Measurements from ENCODE around the gene CHST1.

CHST1 gene

GRCh38 chr11:45659031-45659817, 6.2 kb downstream of the CHST1 start:
- no peak for DNase-seq

GRCh38 chr11:45658292-45658991, 7.0 kb downstream of the CHST1 start:
- DNase-seq: no peak

- no peak for DNase-seq
Measured at GRCh38 chr11:45657496-45658260, 7.7 kb downstream of the CHST1 start.

- no peak for DNase-seq
Measured at GRCh38 chr11:45655831-45656230, 9.6 kb downstream of the CHST1 start.

- DNase-seq: peak; percentile 48
Measured at GRCh38 chr11:45655347-45655756, 10.1 kb downstream of the CHST1 start.

GRCh38 chr11:45655012-45655283, 10.5 kb downstream of the CHST1 start:
- no peak for DNase-seq

GRCh38 chr11:45654231-45655011, 11.0 kb downstream of the CHST1 start:
- no peak for DNase-seq

GRCh38 chr11:45653277-45653676, 12.1 kb downstream of the CHST1 start:
- no peak for DNase-seq

GRCh38 chr11:45652781-45653180, 12.6 kb downstream of the CHST1 start:
- no peak for DNase-seq

- DNase-seq: no peak
Measured at GRCh38 chr11:45651841-45652749, 13.3 kb downstream of the CHST1 start.

- DNase-seq: no peak
Measured at GRCh38 chr11:45651156-45651555, 14.3 kb downstream of the CHST1 start.

- DNase-seq: no peak
Measured at GRCh38 chr11:45650166-45651095, 15.0 kb downstream of the CHST1 start.

- DNase-seq: no peak
Measured at GRCh38 chr11:45649544-45650165, 15.8 kb downstream of the CHST1 start.

- DNase-seq: no peak
Measured at GRCh38 chr11:45648931-45649330, 16.5 kb downstream of the CHST1 start.

- no peak for DNase-seq
Measured at GRCh38 chr11:45647786-45648185, 17.6 kb downstream of the CHST1 start.

- DNase-seq: no peak
Measured at GRCh38 chr11:45647329-45647728, 18.1 kb downstream of the CHST1 start.

GRCh38 chr11:45646275-45646927, 19.0 kb downstream of the CHST1 start:
- DNase-seq: peak; percentile 48

- no peak for DNase-seq
Measured at GRCh38 chr11:45644981-45645889, 20.2 kb downstream of the CHST1 start.

All from CD4-positive, alpha-beta T cell treated with Interleukin-21 for 1 hour (primary cell).